ENCODE data around the gene PHEX.

The PHEX gene

DNA sequence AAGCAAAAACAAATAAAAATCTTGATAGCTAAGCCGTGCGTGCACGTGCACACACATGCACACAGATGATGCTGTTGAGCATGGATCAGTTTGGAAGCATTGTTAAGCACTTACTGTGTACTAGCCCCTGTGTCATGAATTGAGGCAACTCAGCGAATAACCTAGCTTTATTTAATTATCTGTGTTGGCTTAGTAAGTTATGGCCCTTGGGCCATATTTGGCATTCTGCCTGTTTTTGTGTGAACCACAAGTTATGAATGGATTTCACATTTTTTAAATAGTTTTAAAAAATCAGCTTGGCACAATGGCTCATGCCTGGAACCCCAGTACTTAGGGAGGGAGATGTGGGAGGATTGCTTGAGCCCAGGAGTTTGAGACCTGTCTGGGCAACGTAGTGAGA is 126.9 kb downstream of the PHEX start:
- DNase-seq, result no peak

DNA sequence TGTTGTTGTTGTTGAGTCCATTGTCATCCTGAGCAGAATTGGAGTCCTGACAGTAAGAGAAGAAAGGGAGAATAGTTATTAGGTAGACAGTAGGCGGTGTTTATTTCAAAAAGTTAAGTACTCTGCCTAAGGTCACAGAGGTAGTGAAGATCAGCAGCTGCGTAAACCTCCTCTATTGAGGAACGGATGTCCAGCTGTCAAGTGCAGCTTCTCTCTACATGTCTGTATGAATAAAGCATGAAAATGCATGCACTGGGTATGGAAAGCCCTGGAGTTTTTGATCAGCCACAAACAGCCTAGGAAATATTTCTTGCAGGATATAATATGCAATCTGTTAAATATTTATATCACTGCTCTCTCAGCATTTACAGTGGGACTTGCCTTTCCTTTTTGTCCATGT is 131.2 kb downstream of the PHEX start:
- no peak for DNase-seq

DNA sequence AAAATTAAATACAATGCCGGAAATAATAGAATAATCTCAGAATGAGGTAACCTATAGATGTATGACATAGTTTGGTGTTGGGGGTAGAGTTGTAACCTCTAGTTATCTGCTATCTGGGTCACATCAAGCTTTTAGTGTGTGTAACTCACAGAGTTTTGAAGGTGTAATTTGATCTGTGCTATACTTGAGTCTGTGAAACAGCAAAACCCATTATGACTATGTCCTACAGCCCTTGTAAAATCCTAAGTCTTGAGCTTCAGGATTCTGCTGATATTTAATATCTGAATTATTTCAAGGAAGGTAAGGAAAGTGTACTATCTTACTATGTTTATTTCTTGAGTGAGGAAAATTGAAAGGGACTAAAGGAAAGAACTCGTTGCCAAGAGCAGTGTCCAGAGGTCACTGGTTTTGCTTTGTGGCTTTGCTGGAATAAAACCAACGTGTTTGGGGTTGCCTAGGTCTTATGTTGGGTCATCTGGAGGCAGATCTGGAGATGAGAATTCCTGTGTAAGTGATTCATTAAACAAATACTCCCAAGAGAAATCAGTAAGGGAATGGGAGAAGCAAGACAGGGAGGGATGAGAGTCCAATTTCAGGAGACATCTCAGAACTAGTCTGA is 132.8 kb downstream of the PHEX start:
- DNase-seq, result no peak

DNA sequence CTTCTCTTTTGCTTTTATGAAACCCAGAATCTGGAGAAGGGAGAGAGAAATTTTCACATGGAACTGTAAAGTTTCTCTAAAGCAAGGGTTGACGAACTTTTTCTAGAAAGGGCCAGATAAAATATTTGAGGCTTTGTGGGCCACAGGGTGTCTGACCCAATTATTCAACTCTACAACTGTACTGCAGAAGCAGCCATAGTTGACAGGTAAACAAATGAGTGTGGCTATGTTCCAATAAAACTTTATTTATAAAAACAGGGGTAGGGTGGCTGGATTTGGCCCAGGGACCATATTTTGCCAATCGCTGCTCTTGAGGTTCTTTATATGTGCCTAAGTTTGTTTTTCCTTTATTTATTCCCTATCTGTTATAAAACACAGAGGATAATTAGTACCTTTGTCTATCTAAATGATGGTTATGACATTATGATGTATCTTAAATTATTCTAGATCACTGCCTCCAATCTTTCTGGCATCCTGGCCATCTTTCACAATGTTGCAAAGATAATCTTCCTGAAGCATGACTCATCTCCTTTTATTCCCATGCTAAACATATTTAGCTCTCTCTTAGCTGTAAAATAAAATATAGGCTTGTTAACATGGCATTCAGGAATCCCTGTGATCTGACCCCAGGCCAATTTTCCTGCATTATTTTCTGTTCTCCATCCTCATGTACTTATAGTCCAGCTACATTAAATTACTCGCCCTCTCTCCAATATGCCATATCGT is 133.8 kb downstream of the PHEX start:
- no peak for DNase-seq

DNA sequence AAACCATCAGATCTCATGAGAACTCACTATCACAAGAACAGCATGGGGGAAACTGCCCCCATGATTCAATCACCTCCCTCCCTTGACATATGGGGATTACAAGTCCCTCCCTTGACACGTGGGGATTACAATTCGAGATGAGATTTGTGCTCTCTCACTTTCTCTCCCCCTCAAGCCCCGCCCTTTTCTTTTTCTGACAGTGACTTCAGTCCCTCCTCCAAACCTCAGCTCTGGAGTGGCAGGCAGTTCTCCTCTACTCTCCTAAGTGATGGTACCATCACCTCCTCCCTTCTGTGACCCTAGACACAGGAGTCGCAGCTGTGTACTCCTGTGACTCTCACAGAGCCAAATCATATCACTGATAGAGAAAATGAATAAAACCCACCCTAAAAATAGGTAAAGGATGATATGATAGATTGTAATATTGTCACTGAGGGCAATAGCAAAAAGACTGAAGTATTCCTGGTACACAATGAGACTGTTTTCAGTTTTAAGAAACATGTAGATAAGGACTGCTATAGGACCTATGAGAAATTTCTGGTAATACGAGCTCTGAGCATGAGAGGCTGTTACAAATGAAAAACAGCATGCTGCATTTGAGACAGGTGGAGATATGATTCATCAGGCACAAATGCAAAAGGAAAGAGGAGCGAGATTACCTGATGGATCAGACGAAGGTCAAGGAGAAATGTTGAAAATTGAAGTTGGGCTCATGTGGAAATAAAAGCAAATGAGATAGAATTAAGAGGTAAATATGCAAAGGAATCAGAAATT is 139.3 kb downstream of the PHEX start:
- DNase-seq, result no peak

DNA sequence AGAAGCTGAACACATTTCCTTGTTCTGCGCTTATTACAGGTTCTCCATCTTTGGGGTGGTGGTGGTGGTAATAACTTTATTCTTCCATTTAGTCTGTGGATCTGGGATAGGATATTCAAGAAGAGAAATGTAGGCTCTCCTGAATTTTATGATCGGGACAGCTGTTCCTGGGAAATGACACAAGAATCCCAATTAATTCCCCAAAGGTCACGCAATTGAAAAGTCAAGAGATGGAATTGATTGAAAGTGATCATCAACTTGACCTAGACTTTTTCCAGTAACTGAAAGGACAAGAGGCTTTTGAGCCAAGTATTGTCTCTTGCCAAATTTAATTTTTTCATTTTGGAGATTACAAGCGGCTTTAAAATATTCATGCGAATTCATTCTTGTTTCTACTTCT is 141.8 kb downstream of the PHEX start:
- no peak for DNase-seq

DNA sequence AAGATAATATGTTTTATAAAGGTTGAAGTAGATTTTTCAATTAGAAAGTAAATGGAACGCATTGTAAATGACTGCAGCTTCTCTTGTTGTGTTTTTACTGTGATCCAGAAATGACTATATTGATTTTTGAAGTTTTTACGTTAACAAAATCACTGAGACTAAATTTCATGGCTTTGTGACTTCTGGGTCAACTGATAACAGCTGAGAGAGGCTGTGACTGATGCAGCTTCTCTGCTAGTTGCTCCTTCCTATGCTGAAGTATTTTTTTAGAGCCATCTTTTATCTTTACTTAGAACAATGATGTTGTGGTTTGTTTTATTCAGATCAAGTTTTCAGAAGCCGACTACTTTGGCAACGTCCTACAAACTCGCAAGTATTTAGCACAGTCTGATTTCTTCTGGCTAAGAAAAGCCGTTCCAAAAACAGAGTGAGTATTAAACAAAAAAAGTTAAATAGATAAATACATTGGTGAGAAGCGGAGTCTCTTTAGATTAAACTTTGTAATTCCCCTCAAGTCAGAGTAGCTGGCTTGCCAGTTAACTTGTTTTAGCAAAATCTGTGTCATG is 145.9 kb downstream of the PHEX start:
- no peak for DNase-seq

DNA sequence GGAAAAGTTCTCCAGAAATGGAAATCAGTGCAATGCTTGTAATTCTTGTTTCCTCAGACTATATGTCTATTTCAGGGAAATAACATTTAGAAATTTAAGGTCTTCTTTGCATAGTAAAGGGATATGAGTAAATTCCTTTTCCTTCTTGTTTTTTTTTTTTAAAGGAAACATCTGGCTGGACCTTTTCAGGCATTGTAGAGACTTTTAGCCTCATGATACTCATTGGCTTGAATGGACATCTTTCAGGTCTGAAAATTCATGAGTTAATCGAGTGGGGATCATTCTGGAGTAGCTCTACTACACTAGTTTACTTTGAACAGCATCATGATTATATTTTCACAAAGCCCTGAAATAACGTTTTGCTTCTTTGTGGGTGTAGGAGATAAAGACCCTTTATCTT is 152.0 kb downstream of the PHEX start:
- DNase-seq, result no peak

DNA sequence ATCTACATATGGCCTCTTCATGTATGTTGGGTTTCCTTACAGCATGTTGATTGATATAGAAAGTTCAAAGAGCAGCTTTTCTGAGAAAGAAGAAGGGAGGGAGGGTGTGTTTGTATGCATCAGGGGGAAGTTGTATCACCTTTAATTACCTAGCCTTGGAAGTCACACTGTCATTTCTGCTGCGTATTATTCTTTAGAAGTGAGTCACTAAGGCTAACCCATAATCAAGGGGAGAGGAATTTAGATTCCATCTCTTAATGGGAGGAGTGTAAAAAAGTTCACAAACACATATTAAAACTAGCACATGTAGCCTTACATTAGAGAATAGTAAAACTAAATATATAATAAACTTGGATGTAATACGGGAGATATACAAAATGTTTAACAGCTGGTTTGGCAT is 154.0 kb downstream of the PHEX start:
- no peak for DNase-seq

DNA sequence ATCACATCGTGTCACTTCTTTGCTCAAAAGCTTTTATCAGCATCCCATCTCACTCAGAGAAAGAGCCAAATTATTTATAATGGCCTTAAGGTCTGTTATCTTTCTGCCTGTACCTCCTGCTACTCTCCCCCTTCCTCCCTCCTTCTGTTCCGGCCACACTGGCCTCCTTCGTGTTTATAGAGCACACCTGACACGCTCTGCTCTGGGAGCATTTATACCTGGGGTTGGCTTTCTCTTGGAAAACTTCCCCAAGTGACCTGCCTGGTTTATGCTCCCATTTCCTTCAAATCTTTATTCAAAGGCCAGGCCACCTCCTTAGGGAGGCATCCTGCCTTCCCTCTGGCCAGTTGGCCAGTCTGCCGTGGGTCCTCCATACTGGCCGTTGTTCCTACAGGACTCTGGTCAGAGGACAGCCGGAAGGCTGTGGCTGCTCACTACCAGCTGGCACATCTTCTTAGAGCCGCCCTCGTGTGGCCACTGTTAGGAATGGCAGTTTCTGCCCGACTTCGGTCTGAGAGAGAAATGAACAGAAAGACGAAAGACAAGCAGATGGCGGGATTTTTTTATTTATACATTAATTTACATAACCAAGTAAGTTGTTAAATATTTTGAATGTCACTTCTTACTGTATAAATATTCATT is 160.4 kb downstream of the PHEX start:
- DNase-seq, result peak; percentile 9

DNA sequence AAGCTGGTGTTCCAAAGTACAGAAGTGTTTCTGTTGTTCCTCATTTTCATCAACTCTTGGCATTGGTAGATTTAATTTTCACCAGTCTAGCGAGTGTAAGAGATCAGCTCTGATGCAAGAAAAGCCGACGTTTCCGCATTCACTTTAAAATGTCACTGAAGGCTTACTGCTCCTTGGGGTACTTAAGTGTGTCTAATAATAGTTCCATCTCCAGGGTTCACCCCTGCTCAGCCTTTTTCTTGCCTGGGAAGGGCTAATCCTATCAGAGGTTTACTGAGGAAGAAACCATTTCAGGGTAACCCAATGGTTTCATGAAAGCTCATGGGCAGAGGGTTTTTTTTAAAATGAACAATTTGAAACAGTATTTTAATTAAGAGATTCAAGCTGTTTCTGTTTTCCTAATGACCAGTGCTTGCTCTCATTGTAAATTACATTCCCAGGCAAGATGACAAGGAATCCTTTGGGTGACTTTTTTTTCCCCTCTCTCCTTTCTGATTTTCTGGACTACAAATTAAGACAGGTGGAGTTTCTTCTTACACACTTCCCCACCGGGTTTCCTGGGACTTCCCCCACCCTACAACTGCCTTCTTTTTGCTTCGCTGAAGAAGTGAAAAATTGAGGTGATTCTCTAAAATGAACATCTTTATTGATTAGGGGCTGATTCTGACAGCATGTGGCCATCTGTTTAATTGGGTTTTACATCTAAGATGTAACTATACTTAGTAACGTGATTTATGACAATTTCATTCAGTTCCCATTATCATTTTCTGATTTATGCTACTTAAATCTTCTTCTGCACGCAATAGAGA is 161.9 kb downstream of the PHEX start:
- DNase-seq, result no peak

DNA sequence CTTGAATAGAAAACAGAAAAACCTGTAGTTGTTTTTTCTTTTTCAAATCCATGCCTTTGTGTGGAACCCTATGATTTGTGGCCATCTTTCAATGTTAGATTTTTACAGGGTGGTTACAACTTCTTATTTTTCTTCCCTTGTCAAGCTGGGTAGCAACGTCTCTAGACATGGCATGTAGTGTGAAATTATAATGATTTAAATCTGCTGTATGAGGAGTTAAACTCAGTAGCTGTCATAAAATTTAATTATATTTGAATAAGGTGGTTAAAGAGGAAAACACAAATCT is 162.5 kb downstream of the PHEX start:
- DNase-seq, result no peak

DNA sequence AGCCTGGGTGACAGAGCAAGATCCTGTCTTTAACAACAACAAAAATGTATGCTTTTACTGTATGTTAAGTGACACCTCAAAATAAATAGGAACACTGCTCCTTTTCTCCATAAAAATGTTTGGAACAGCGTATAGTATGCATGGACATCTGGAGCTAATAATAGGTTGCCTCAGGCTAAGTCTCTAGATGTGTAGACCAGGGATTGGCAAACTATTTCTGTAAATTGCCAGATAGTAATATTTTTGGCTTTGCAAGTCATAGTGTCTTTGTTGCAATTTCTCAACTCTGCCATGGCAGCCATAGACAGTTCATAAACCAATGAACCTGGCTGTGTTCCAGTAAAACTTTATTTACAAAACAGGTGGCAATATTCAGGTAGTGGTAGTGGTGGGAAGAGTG is 164.0 kb downstream of the PHEX start:
- DNase-seq, result no peak

DNA sequence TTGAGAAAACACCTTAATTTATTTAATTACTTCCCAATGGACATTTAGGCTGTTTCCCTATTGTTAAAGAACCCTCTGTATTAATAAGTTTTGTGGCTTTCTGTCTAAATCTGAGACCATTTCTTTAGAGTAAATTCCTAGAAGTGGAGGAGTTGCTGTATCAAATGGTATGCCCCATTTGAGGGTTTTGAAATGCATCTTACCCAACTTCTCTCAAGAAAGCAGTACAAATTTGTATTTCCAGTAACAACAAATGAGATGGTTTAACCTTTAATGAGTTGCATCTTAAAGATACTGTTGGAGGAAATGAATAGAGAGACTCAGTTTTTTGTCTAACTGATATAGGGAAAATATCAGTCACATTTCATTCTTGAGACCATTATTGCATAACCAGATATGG is 170.1 kb downstream of the PHEX start:
- no peak for DNase-seq

DNA sequence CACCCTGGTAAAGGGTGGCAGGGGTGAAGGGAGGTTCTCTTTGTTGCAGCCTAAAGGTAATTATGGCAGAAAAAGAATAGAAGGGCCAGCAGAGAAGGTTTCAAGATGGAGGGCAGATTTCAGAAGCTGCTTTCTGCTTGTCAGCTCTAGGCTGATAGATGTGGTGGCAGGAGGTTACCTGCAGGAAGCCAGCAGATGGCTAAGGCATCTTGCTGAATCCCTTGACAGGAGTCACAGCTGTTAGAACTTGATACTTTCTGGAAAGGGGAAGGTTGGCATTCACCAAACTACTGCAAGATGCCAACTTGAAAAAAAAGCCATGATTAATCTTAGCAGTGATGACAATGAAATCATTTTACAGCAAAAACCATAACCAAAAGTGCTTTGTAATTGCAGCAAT is 171.1 kb downstream of the PHEX start:
- DNase-seq, result no peak

DNA sequence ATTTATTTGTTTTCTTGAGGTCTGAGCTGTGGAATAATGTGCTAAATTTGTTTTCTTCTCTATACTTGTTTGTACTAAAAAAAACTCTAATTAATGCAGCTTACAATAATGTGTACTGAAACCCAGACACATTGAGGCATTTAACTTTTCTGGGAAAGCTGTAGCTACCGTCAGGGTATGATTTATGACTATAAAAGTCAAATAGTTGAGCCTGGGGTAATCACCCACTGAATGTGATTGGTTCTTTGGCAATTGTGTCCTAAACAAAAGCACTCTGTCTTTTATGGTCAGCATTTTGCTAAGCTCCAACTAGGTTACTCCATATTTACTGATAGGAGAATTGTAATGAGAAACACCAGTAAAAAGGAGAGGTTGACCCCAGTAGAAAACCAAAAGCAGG is 174.7 kb downstream of the PHEX start:
- no peak for DNase-seq

DNA sequence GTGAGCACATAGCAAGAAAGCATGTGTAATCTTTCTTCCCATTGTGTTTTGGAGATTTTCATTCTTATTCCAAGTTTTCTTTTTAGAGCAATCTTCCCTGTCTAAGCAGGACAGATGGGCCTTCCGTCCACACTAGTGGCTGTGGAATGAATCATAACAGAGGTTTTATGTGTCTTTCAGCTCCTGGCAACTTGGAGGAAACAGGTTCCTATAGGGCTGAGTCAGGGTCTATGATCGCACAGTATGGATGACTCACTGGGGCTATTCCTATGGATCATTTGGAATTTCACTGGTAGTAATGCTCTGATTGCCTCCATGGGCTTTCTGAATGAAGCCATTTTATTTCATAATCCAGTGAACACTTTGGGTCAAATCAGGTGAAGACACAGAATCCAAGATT is 188.8 kb downstream of the PHEX start:
- no peak for DNase-seq

DNA sequence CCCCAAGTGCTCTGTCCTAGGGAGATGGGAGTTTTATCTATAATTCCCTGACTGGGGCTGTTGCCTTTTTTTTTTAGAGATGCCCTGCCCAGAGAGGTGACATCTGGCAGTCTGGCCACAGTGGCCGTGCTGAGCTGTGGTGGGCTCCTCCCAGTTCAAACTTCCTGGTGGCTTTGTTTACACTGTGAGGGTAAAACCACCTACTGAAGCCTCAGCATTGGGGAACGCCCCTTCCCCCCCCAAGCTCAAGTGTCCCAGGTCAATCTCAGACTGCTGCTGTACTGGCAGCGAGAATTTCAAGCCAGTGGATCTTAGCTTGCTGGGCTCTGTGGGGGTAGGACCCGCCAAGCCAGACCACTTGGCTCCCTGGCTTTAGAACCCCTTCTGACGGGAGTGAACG is 202.3 kb downstream of the PHEX start:
- no peak for DNase-seq

DNA sequence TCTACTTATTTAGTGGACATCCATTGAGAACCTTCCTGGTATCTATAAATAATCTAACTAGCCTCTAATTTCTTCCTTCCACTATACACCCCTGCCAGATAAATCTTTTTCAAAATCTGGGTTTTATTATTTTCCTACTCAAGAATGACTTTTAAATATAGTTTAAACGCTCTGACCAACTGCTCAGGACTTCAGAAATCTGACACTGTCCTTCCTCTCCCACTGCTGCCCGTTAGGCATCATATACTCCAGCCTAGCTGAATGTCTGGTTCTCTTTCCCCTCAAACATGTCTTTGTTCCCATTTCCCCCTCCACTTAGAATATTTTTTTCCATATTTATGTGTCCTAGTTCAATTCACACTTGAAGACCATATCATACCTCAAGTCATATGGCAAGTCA is 205.4 kb downstream of the PHEX start:
- no peak for DNase-seq

DNA sequence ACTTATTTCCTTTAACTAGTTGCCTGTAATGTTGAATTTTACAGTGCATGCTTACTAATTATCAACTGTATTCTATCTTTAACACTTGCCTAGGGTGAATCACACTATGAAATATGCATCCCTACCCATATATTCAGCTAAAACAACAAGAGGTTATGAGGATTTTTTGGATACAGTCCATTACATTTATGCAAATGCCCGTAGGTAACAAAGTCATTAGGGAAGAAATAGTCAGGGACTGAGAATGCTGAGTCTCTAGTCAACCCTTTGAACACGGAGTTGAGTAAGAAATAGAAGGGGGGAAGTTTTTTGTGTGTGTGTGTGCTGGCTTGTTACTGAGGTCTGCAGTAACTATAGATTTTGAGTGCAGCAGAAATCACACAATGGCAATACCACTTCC is 214.5 kb downstream of the PHEX start:
- DNase-seq, result no peak

DNA sequence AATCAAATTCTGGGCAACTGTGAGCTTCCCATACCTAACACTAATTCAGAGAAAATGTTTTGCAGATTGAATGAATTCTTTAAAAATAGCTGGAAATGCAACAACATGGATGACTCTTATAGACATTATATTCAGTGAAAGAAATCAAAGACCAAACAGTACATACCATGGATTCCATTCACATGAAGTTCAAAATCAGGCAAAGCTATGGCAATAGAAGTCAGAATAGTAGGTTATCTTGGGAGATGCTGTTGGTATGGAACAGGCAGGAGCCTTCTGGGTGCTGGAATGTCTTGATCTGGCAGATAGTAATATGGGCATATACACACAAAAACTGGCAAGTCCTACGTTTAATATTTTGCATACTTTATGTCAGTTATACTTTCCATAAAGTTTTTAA is 215.0 kb downstream of the PHEX start:
- DNase-seq, result no peak

DNA sequence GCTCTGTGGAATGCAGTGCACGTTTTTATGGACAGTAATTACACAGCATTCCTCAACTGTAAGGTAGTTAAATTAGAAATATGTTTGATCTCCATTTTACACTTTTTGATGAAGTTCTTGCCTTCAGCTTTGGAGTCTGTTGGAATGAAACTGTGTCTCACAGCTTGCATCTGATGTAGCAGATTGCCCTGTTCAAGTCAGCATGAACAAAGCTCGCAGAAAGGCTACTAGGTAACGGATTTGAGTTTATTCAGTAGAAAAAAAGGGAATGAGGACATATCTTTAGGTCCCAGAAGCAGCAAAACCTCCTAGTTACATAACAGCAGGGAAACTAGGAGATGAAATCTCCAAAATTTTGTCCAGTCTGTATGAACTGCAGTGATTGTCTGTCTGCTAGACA is 216.3 kb downstream of the PHEX start:
- DNase-seq, result no peak

DNA sequence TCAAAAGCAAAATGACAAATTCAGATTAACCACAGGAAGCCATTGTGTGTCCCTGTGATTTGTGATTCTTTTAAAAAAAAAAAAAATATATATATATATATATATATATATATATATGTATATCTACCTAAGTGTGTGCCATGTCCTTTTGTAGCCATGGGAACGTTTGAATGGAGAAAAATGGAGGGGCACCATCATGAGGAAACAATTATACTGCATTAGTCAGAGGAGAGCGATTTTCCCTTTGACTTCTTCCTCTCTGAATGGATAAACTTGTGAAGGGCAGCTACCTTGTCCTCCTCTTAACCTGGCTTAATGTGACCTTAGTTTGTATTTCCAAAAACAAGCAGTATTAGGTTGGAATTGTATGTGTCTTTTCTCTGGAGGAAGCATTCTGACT is 217.2 kb downstream of the PHEX start:
- no peak for DNase-seq

Measured in NCI-H1105 treated with DMSO at 0.1 percent for 48 hours (cell line).